NCI-H2196 (cell line): ENCODE results near the gene PAWR.

Experiments used
- DNase-seq: peaks from one replicate; lab custom pipeline; 2025; ENCODE audit not compliant: unreplicated experiment; lab: John Stamatoyannopoulos, UW

PAWR gene, protein sequence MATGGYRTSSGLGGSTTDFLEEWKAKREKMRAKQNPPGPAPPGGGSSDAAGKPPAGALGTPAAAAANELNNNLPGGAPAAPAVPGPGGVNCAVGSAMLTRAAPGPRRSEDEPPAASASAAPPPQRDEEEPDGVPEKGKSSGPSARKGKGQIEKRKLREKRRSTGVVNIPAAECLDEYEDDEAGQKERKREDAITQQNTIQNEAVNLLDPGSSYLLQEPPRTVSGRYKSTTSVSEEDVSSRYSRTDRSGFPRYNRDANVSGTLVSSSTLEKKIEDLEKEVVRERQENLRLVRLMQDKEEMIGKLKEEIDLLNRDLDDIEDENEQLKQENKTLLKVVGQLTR

DNA sequence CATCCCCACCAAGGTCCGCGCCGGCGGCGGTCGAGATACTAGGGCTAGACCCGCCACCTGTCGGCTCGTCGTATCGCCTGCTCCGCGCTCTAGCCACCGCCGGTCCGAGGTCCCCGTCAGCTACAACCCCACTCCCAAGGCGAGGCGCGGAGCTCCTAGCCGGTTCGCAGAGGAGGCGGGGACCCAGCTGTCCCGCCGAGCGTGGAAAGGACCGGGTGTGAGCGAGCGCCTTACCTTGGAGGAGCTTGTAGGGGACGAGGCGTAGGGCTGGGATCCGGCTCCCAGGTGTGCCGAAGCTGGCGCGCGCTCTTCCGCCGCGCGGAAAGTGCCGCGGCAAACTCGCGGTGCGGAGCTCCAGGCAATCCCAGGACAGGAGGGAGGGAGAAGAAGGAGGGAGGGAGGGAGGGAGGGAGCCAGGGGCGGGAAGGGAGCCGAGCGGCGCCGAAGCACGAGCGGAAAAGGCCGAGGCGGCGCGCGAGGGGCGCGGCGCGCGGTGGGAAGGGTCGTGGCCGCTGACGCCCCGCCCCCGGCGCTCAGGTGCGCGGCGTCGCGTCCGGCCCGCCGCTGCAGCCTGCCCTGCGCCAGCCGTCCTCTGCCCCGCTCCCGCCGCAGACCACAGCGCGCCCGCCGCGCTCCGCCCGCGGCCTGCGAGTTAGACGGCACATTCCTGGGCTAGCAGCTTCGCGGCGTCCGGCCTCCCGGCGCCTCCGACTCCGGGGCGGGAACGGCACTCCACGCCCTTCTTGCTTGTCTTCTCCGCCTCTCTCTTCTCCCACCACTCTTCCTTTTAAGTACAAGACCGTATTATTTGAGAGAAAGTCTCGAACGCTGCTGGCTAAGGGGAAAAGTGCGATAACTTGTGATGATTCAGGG, at the start of gene PAWR:
TSS of gene PAWR (minus strand) at position 327 of the 873 bp plus-strand sequence. CDS start 720 bp downstream, outside the sequence.
- DNase-seq, result peak; percentile 89

DNA sequence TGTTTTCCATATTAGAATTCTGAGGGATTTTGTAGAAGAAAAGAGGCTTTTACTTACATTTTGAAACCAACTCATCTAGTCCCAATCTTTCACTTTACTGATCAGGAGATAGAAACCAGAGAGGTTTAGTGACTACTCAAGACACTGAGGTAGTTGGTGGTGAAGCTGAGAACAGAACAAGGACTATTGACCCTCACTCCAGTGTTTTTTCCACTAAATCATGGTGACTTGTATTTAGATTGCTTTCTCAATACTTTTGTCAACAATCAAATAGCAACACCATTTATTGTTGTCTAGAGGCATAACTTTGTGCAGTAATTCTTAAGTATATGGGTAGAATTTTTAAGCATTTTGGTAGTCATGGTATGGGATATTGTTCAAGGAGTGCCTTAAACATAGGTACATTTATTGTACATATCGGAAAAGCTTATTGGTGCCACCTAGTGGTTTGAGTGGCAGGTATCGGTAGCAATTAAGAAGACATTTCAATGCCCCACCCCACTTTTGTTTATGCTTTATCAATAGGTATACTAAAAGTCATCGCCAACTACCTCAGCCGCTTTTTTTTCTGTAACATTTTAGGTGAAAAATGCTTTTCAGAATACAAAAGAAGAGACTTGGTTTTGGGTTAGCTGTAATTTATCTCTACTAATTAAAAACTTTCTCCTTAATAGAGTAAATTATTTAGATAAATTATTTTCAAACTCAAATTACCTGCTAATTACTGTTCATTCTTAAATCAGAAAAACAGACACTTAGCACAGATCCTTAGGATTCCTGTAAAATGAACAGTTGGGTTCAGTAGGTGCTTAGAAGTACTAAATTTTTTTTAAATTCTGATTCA, 47.3 kb upstream of the PAWR start:
- peak; percentile 59 for DNase-seq

DNA sequence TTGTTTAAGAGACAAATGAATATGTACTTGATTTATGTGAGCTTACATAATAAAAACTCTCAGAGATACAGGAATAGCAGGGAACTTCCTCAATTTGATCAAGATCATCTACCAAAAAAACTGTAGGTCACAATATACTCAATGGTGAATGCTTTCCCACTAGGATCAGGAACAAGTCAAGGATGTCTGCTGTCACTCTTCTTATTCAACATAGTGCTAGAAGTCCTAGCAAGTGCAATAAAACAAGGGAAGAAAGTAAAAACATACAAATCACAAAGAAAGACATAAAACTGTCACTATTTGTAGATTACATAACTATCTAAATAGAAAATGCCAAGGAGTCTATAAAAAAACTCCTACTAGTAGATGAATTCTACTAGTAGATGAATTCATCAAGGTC, 41.9 kb upstream of the PAWR start:
- no peak for DNase-seq

DNA sequence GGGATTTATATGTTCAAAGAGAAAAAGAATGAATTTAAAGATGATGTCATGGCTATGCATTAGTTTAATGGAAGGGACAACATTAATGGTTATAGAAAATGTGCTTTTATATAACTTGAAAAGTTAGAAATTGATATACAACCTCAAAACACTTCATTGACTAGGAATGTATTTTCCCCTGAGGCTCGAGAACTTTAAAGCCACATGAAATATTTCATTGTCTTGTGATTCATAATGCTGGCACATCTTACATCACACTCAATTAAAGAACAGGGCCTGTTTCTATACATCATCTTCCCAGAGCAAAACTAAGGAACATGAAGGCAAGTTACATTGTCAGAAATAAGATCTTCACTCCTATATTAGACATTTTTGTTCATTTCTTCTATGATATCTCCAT, 35.2 kb upstream of the PAWR start:
- no peak for DNase-seq

DNA sequence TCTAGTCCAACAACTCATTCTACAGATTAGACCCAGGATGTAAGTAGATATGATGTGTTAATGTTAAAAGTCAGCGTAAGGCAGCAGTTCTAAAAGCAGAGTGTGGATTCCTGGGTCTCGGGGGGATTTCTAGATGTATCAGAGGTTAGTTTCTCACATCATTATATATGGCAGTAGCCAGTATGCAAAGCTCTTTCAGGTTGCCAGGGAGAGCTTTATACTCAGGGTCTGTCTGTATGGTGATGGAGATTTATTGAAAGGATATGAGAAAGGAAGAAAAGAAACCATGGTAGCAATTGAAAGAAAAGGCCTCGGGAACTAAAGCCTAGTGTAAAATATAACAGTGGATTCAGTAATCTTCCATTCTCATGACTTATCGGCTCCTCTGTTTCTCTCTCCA, 26.2 kb upstream of the PAWR start:
- DNase-seq, result no peak

DNA sequence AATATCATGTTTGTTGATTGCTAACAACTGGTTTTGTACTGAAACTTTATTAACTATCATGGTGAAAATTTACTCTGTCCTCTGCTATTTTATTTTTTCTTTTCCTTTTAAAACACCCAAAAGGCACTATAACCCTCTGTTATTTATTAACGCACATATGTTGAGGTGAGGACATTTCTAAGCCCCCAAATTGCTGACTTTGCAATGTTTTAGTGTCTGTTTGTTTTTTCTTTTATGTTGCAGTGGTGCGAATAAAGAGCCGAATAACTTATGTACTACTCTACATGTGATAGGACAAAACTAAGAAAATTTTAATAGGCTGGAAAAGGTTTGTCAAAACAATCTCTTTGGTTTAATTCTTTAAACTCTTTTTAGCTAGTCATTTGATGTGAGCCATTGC, 24.5 kb upstream of the PAWR start:
- DNase-seq, result no peak

DNA sequence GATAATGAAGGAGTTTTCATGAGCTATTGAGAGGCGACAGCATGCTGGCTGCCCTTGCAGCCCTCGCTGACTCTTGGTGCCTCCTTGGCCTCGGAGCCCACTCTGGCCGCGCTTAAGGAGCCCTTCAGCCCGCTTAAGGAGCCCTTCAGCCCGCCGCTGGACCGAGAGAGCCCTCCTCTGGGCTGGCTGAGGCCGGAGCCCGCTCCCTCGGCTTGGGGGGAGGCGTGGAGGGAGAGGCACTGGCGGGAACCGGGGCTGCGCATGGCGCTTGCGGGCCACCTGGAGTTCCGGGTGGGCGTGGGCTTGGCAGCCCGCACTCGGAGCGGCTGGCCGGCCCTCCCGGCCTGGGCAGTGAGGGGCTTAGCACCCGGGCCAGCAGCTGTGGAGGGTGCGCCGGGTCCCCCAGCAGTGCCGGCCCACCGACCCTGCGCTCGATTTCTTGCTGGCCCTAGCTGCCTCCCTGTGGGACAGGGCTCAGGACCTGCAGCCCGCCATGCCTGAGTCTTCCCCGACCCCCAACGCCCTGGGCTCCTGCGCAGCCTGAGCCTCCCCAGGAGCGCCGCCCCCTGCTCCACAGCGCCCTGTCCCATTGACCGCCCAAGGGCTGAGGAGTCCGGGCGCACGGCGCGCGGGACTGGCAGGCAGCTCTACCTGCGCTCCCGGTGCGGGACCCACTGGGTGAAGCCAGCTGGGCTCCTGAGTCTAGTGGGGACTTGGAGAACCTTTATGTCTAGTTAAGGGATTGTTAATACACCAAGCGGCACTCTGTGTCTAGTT, 20.1 kb upstream of the PAWR start:
- DNase-seq, result no peak

DNA sequence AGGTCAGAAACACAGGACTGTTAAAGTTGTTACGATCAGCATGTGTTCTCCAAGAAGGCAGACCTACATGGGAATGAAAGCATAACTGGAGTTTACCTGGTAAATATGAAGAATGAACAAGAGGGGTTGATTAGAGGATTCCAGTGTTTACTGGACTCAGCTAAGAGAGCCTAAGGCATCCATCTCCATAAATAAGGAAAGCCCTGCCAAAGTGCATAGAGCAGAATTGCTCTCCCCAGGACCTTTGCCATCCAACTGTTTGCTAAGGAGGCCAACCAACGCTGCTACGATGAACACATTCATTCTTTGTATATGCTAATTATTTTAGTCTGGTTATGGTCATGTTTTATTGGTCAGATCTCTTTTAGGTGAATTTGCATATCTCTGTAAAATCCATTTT, 17.1 kb upstream of the PAWR start:
- DNase-seq, result no peak

DNA sequence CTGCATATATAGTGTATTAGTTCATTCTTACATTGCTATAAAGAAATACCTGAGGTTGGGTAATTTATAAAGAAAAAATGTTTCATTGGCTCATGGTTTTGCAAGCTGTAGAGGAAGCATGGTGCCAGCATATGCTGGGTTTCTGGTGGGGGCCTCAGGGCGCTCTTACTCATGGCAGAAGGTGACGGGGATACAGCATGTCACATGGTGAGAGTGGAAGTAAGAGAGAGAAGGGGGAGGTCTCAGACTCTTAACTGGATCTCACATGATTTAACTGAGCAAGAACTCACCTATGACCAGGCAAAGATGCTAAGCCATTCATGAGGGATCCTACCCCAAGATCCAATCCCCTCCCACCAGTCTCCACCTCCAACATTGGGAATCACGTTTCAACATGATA, 15.9 kb upstream of the PAWR start:
- no peak for DNase-seq

DNA sequence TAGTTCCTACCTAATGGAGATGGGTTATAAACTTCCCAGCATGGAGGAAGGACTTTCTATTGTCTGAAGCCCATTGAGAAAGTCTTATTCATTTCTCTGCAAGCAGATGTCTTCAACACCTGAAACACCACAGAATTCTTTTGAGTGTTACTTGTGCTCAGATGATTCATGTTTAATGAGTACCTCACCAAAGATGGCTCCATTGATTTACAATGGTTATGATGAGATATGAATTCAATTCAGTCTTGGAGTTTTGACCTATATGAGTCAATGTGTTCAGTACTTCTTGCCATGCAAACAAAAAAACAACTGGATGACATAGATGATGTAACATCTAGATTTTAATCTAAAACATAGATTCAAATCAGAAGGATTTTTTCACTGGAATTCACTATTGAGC, 15.4 kb upstream of the PAWR start:
- no peak for DNase-seq

DNA sequence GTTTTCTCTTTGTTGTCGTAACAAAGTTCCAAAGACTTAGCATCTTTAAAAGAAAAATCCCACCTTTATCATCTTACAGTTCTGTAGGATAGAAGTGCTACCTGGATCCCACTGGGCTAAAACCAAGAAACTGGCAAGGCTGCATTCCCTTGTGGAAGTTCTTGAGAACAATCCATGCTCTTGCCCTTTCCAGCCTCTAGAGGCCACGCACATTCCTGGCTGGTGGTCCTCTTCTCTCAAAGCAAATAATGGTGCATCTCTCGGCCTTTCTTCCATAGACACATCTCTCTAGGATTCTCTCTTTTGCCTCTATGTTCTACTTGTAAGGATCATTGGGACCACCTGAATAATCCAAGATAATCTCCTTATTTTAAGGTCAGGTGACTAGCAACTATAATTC, 8.2 kb upstream of the PAWR start:
- DNase-seq, result no peak

DNA sequence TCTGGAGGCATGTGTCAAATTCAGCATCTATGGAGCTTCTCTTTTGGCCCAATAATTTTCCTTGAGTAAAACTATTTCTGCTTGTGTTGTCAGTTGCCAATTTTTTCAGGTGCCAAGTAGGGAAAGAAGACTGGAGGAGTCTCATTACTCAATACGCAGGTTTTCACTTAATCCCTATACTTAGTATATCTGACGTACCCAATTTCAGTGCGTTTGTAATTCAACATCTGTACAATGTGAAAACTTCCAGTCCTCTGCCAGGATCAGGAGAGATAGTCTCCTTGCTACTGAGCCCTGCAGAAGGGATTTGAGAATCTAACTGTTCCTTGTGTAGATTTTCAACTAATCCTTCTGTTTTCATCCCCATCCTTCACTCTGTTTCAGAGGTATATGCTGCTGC, 5.7 kb upstream of the PAWR start:
- DNase-seq, result no peak

DNA sequence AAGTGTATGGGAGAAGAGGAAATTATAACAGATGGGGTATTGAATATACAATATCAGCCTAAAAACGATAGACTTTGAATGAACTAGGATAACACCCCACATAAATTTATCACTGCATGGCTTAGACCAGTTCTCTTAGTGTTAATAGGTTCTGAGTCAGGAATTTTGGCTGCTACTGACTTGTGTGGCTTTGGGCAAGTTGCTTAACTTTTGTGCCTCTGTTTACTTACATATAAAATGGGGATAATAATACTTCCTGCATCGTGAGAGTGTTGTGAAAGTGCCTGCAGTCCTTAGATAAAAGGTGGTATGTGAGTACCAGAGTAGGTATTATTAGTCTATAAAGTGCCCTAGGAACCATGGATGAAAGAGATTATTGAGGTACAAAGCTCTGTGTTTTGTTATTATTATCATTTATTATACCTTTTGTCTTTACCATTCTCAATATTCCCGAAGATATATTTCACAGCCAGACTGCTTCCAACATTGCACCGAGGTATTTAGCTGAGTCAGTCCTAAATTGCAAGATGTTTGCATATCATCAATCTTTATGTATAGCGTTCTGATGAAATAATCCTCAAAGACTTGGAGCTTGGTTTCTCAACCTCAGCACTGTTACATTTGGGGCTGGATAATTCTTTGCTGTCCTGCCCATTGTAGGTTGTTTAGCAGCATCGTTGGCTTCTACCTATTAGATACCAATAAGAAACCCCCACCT, 2.3 kb upstream of the PAWR start:
- DNase-seq, result no peak

DNA sequence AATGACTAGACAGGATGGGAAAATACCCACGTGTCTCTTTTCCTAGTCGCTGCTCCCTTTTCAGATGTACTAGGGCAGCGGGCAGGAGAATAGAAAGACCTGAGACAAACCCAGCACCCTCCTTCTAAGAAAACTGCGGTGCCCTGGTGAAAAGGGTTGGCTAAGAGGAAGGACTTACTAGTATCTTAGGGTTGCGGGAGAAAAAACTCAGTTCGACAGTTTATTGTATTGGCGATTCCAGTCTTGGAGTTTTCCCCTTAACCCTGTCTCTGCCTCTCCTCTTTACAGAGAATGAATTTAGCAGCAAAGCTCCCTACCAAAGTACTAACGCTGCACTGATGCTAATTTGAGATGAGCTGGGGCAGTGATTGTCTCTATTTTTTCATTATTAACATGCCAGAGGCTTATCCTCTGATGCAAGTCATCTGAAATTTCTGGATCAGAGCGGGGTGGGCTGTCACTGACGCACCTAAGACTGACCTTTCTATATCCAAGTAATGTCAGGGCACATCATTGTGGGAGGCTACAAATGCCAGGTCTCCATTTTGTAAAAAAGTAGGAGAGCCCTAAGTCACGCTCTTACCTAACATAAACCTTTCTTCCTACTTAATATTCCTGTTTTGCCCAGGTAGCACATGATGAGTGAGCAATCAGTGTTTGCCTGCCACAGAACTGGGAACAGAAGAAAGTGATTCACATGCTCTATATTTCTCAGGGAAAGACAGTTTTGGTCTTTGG, 916 bp upstream of the PAWR start:
- no peak for DNase-seq

DNA sequence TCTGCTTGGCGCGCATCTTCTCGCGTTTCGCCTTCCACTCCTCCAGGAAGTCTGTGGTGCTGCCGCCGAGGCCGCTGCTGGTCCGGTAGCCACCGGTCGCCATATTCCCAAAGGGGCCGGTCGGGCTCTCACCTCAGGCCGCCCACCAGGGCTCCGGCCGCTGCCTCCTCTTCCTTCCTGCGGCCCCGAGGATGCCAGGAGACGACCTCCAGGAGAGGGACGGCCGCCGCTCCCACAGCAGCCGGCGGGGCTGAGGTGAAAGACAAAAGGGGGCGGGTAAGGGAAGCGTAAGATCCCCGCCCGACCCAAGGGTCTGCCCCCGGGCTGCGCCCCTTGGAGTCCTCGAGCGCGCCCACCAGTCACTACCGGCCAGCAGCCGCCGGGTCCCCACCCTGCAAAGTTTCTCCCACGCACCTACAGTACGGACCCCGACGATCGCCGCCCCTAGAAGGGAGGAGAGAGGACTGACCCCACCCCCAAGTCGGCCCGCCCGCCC, 574 bp downstream of the PAWR start:
- peak; percentile 36 for DNase-seq

DNA sequence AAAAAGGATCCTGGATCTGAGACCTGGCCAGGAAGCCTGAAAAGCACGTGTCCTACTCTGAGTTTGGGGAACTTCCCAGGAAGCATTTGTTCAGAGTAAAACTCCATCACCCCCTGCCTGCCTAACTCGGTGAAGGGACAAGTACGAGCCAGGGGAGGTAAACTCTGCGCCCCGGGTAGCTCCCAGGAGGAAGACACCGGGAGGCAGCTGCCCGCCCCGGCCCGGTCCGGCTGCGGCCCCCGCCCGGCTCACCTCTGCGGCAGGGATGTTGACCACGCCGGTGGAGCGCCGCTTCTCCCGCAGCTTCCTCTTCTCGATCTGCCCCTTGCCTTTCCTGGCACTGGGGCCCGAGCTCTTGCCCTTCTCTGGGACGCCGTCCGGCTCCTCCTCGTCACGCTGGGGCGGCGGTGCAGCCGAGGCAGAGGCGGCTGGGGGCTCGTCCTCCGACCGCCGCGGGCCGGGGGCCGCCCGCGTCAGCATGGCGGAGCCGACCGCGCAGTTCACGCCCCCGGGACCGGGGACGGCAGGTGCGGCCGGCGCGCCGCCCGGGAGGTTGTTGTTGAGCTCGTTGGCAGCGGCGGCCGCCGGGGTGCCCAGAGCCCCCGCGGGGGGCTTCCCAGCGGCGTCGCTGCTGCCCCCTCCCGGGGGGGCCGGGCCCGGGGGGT, 1.2 kb downstream of the PAWR start:
- no peak for DNase-seq

DNA sequence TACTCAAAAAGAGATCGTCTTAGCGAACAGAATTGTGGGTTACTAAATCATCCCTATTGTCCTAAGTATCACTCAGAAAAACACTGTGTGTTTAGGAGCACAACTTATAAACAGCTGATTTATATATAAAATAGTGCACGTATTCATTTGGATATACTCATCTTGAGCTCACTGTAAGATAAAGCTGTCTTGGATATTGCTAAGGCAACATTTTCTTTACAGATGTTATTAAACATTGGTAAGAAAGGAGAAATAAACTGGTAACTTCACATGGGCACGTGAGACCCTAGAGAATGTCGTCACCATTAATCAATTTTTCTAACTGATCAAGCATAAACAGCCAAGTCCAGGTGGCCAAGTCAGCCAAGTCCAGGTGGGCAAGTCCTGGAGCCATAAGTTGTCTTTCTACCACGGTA, 1.7 kb downstream of the PAWR start:
- DNase-seq, result no peak

DNA sequence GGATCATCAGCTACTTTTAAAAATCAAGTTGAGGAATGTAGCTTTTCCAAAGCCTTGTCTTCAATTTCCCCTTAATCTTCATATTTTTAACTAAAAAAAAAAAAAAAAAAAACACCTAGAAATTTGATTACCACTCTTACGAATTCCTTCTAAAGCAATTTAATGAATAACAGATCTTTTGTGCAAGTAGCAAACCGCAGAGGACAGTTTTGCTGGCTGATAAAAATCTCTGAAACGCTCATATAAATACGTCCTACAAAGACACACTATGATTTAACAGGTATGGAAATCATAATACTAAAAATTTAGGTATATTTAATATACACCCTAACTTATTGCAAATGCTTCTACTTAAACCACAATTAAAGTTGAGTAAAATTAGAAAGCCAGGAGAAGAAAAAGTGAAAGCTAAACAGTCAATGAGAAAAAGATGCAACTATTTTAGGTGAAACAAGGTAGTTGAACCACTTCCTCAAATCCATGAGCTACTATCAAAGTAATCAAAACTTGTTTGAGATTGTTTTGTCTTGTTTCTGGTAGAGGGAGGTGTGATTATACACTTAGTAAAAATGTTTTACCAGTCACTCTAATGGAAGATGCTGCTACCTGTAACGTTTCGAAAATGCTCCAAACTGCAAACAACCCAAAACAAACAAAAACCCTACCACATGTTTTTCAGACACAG, 2.2 kb downstream of the PAWR start:
- DNase-seq, result no peak
